CD14-positive monocyte (primary cell): ENCODE results near the gene IER2. TPM values are rescaled to one million over a fixed set of nuclear protein-coding genes. Genes with fewer than 3 reads are reported as not detected.
A peak's percentile ranks its signal among the peaks of the same experiment; 100 is the strongest.

Experiments used
- DNase-seq, 3 donors: peaks; one replicate each; pipeline ENCODE4 v3.0.0-alpha.2; 2011 to 2022
- H2AFZ ChIP-seq: 2 replicates; pipeline ENCODE4 v1.6.0; 2012; ENCODE audit warnings: mild to moderate bottlenecking, low read depth, low read length, inconsistent platforms; ENCODE audit not compliant: insufficient read depth, poor library complexity, severe bottlenecking
- H3K27ac ChIP-seq, 2 donors: 1 replicate in 1 of 2; 2 replicates in 1 of 2; pipeline ENCODE4 v1.5.1; 2012 to 2013; ENCODE audit warnings: low read length in 2 of 2, control low read depth in 1 of 2, inconsistent platforms in 1 of 2, low read depth in 1 of 2, mild to moderate bottlenecking in 1 of 2
- H3K27me3 ChIP-seq, 2 donors: one replicate each; pipeline versions ENCODE4 v1.6.0 to v1.6.1; 2011 to 2013; ENCODE audit warnings: low read length in 2 of 2; ENCODE audit not compliant: control insufficient read depth in 2 of 2, insufficient read depth in 2 of 2
- H3K36me3 ChIP-seq, 2 donors: replicated peaks in 1 of 2; 1 replicate in 1 of 2; 2 replicates in 1 of 2; pipeline versions ENCODE4 v1.5.1 to v1.6.1; 2012 to 2013; ENCODE audit warnings: low read length in 2 of 2, control low read depth in 1 of 2, inconsistent platforms in 1 of 2, mild to moderate bottlenecking in 1 of 2; ENCODE audit not compliant: insufficient read depth in 2 of 2, control insufficient read depth in 1 of 2
- H3K4me1 ChIP-seq, 2 donors: 1 replicate in 1 of 2; 2 replicates in 1 of 2; pipeline versions ENCODE4 v1.5.1 to v1.6.1; 2012 to 2013; ENCODE audit warnings: low read length in 2 of 2, control low read depth in 1 of 2, inconsistent platforms in 1 of 2, mild to moderate bottlenecking in 1 of 2, moderate library complexity in 1 of 2; ENCODE audit not compliant: insufficient read depth in 2 of 2, control insufficient read depth in 1 of 2
- H3K4me2 ChIP-seq: replicated peaks from 2 replicates; pipeline ENCODE3; 2012; ENCODE audit warnings: low read length, moderate library complexity, mild to moderate bottlenecking; ENCODE audit not compliant: poor library complexity, severe bottlenecking; ENCODE audit errors: extremely low read depth
- H3K4me3 ChIP-seq, 3 experiments: fragments of 200-600 bp in 1 of 3; sonication (generic) in 1 of 3; replicated peaks in 1 of 3; 1 replicate in 2 of 3; 2 replicates in 1 of 3; pipeline ENCODE4 v1.5.1; 2011 to 2013; ENCODE audit warnings: low read length in 3 of 3, mild to moderate bottlenecking in 3 of 3, control low read depth in 2 of 3, low read depth in 2 of 3, inconsistent platforms in 1 of 3, moderate library complexity in 1 of 3
- H3K79me2 ChIP-seq: 2 replicates; pipeline ENCODE4 v1.6.0; 2012; ENCODE audit warnings: mild to moderate bottlenecking, control low read depth, inconsistent platforms, low read length, moderate library complexity; ENCODE audit not compliant: insufficient read depth
- H3K9ac ChIP-seq: 2 replicates; pipeline ENCODE4 v1.6.0; 2017; ENCODE audit warnings: low read length, mild to moderate bottlenecking; ENCODE audit not compliant: insufficient read depth, poor library complexity, severe bottlenecking
- H3K9me3 ChIP-seq, 2 donors: replicated peaks in 1 of 2; 1 replicate in 1 of 2; 2 replicates in 1 of 2; pipeline versions ENCODE4 v1.5.1 to v1.6.1; 2012 to 2013; ENCODE audit warnings: low read length in 2 of 2, control low read depth in 1 of 2; ENCODE audit not compliant: control insufficient read depth in 1 of 2, insufficient read depth in 1 of 2
- H4K20me1 ChIP-seq: 2 replicates; pipeline ENCODE4 v1.6.0; 2012; ENCODE audit warnings: mild to moderate bottlenecking, low read length, control low read depth, moderate library complexity; ENCODE audit not compliant: insufficient read depth
- H3K27ac Mint-ChIP-seq, 7 donors: one replicate each; pipeline ENCODE4 v1.8.0; 2020; ENCODE audit warnings: mild to moderate bottlenecking in 7 of 7, mixed read lengths in 7 of 7, moderate library complexity in 6 of 7, inconsistent platforms in 2 of 7
- H3K27me3 Mint-ChIP-seq, 3 donors: one replicate each; pipeline ENCODE4 v1.8.0; 2021 to 2022; ENCODE audit warnings: low read depth in 3 of 3, mild to moderate bottlenecking in 3 of 3, mixed read lengths in 3 of 3, moderate library complexity in 3 of 3, inconsistent platforms in 1 of 3
- H3K36me3 Mint-ChIP-seq, 2 donors: one replicate each; pipeline ENCODE4 v1.8.0; 2020; ENCODE audit warnings: mixed read lengths in 2 of 2, inconsistent platforms in 1 of 2, mild to moderate bottlenecking in 1 of 2
- H3K4me1 Mint-ChIP-seq: one replicate; pipeline ENCODE4 v1.8.0; 2020; ENCODE audit warnings: mild to moderate bottlenecking, mixed read lengths
- H3K4me3 Mint-ChIP-seq, 2 donors: one replicate each; pipeline ENCODE4 v1.8.0; 2020; ENCODE audit warnings: mild to moderate bottlenecking in 2 of 2, mixed read lengths in 2 of 2, moderate library complexity in 1 of 2
- H3K9me3 Mint-ChIP-seq, 7 donors: one replicate each; pipeline ENCODE4 v1.8.0; 2020 to 2022; ENCODE audit warnings: mixed read lengths in 7 of 7, mild to moderate bottlenecking in 6 of 7, moderate library complexity in 6 of 7, inconsistent platforms in 2 of 7
- WGBS: methylation state at CpG from one replicate; pipeline ENCODE4 v1.1.5; 2013; ENCODE audit warnings: missing lambda C conversion rate; ENCODE audit not compliant: insufficient coverage; 5-methylcytosine and 5-hydroxymethylcytosine counted together
- intact Hi-C, 2 donors: fragments of 100-400 bp; cut with micrococcal nuclease; formaldehyde crosslinking; loops; one replicate each; pipeline versions ENCODE4 v1.15.0 to v1.15.1; 2023
- polyA plus RNA-seq, 3 donors: library from polyadenylated mRNA; depleted of rRNA in 1 of 3; unstranded in 2 of 3; stranded (reverse) in 1 of 3; fragments of 300-500 nt in 2 of 3; fragments of >200 nt in 1 of 3; fragmentation: Illumina TruSeq in 2 of 3; gene quantifications; 1 replicate in 2 of 3; 2 replicates in 1 of 3; pipeline ENCODE4 v1.2.3, GENCODE V29; 2012 to 2021
- TF ChIP-seq, protein P1 (sequence below): fragments of 200-600 bp; IDR thresholded peaks from one replicate; pipeline ENCODE4 v1.8.0; 2022; ENCODE audit warnings: antibody characterized with exemption, mild to moderate bottlenecking

IER2 gene
- polyA plus RNA-seq, 3 donors, result 355 to 804 (median 601) TPM

DNA sequence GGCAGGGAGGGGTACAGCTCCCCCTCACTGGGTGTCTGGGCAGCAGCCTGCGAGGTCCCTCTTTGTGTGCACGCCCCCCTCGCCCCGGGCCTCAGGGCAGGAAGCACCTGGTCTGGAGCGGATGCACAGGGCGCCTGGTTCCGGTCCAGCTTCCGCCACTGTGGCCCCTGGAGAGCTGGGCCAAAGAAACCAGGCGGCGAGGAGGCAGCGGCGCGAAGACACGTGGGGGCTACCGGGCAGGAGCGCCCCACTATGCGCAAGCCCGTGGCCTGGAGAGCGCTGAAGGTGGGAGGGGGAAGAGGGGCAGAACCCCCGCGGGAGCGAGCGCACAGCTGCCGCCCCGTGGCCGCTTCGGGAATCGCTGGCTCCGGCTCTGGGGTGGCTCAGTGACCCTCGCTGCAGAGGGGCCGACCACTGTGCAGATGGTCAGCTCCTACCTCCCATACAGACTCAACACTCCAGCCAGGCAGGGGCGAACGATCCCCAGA lies 45.8 kb upstream of the IER2 start:
- Histone ChIP-seq H4K20me1 (peaks cover 27% of the 10 kb centered on the region), H3K36me3 (peaks cover 13 to 21% of the 10 kb centered on the region in 2 donors), H3K27me3 (no peaks in the 10 kb centered on the region), H2AFZ (peak overlapping the region; percentile 96), H3K9me3 (no peaks in the 10 kb centered on the region), H3K9ac (peak overlapping the region; percentile 67), H3K79me2 (peaks cover 67% of the 10 kb centered on the region), H3K27ac (peak overlapping the region; percentile 90 to 98), H3K4me1 (peaks cover 60 to 70% of the 10 kb centered on the region in 2 donors), H3K4me2 (peak overlapping the region; percentile 100), H3K4me3 (peak overlapping the region; percentile 61 to 92 (median 84))
- H3K27me3 Mint-ChIP-seq, result peaks cover 0 to 1% (median 0%) of the 10 kb centered on the region in 3 donors
- TF ChIP-seq, protein P1, sequence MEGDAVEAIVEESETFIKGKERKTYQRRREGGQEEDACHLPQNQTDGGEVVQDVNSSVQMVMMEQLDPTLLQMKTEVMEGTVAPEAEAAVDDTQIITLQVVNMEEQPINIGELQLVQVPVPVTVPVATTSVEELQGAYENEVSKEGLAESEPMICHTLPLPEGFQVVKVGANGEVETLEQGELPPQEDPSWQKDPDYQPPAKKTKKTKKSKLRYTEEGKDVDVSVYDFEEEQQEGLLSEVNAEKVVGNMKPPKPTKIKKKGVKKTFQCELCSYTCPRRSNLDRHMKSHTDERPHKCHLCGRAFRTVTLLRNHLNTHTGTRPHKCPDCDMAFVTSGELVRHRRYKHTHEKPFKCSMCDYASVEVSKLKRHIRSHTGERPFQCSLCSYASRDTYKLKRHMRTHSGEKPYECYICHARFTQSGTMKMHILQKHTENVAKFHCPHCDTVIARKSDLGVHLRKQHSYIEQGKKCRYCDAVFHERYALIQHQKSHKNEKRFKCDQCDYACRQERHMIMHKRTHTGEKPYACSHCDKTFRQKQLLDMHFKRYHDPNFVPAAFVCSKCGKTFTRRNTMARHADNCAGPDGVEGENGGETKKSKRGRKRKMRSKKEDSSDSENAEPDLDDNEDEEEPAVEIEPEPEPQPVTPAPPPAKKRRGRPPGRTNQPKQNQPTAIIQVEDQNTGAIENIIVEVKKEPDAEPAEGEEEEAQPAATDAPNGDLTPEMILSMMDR, result peak; percentile 98
- intact Hi-C loops, result loop anchor here (5.0 kb wide), 1 partner anchor 48 kb away; the partner anchor contains the start of genes IER2 (in 2 of the 2) and STX10 (in 2 of the 2)
- peak overlapping the region; percentile 89 to 97 (median 95) for H3K27ac Mint-ChIP-seq
- DNase-seq, result peak; percentile 54 to 67 (median 67)
- WGBS, result 0% methylated on average over 24 of the region's 33 CpGs
- peaks cover 14 to 19% of the 10 kb centered on the region in 2 donors for H3K36me3 Mint-ChIP-seq
- peak overlapping the region; percentile 91 to 98 for H3K4me3 Mint-ChIP-seq
- H3K9me3 Mint-ChIP-seq, result no peaks in the 10 kb centered on the region
- H3K4me1 Mint-ChIP-seq, result peaks cover 52% of the 10 kb centered on the region

DNA sequence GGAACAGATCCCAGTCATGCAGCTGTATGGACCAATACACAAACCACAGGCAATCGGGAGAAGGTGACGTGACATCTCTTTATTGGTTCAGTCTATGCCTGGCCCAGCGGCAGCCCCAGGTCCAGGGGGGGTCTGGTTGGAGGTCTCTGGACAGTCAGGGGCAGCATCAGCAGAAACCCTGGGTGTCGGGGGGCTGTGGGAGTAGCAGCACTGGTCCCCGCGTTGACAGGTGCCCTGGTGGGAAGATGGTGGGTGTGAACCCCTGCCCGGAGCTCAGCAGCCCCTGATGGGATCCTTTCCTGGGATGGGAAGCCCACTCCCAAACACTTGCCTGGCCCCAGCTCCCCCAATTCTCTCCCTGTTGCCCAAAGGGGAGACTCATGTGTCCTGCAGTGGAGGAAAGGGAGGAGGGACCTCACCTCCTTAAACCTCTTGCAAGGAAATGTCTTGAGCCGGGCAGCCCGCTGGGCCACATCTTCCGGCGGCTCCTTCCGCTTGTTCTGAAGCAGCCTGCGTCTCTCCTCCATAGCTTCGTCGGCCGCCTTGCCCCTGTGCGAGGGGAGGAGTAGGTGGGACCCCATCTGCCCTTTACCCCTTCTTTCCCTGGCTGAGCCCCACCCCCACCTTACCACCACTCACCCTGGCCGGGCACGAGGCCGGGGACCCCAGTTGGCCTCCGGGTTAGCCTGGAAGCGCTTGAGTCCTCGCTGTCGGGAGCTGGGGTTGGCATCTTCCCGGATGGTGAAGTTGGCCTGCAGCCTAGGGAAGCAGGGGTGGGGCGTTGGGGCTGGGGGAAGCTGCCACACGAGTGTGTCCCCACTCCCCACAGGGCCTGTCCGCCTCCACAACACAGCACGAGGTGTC lies 45.1 kb upstream of the IER2 start:
- peaks cover 45% of the 10 kb centered on the region for H3K4me1 Mint-ChIP-seq
- H3K9me3 ChIP-seq, result no peaks in the 10 kb centered on the region
- peak in 1 of 3 donors; percentile 38 for DNase-seq
- peak overlapping the region; percentile 61 to 92 (median 84) for H3K4me3 ChIP-seq
- H3K4me3 Mint-ChIP-seq, result peak overlapping the region; percentile 91 to 98
- TF ChIP-seq, protein P1, result peak; percentile 73
- peaks cover 18 to 24% of the 10 kb centered on the region in 2 donors for H3K36me3 ChIP-seq
- H2AFZ ChIP-seq, result peak overlapping the region; percentile 96
- peaks cover 15 to 23% of the 10 kb centered on the region in 2 donors for H3K36me3 Mint-ChIP-seq
- 4% methylated on average over 3 of the region's 29 CpGs for WGBS
- H3K9ac ChIP-seq, result peak overlapping the region; percentile 67
- peaks cover 26% of the 10 kb centered on the region for H4K20me1 ChIP-seq
- H3K27me3 Mint-ChIP-seq, result peaks cover 0 to 3% (median 0%) of the 10 kb centered on the region in 3 donors
- peak overlapping the region; percentile 100 for H3K4me2 ChIP-seq
- H3K27ac Mint-ChIP-seq, result peak overlapping the region; percentile 89 to 97 (median 95)
- H3K9me3 Mint-ChIP-seq, result no peaks in the 10 kb centered on the region
- no peaks in the 10 kb centered on the region for H3K27me3 ChIP-seq
- peaks cover 53 to 64% of the 10 kb centered on the region in 2 donors for H3K4me1 ChIP-seq
- peak overlapping the region; percentile 90 to 98 for H3K27ac ChIP-seq
- H3K79me2 ChIP-seq, result peaks cover 65% of the 10 kb centered on the region
- intact Hi-C loops, result loop anchor here (5.0 kb wide), 1 partner anchor 47 kb away; the partner anchor contains the start of genes IER2 (in 2 of the 2) and STX10 (in 2 of the 2)
